22Rv1 (cell line): ENCODE measurements around the gene ZNF286A.
"Not testable (repeated sequence)": the region's sequence is repeated elsewhere in the genome, so short reads cannot be mapped to it uniquely, and the experiment has no call there.

Experiments
- ZFX ChIP-seq: fragments of 450-650 bp; IDR thresholded peaks from 2 replicates; pipeline ENCODE4 v1.6.1; 2017; ENCODE audit warnings: antibody characterized with exemption, borderline replicate concordance
- TF ChIP-seq, protein P1 (sequence below): fragments of 450-650 bp; IDR thresholded peaks from 2 replicates; pipeline ENCODE4 v1.5.1; 2017; ENCODE audit warnings: mild to moderate bottlenecking

GRCh38 chr17:15683135-15683534, 16.4 kb upstream of the ZNF286A start:
- TF ChIP-seq, protein P1, sequence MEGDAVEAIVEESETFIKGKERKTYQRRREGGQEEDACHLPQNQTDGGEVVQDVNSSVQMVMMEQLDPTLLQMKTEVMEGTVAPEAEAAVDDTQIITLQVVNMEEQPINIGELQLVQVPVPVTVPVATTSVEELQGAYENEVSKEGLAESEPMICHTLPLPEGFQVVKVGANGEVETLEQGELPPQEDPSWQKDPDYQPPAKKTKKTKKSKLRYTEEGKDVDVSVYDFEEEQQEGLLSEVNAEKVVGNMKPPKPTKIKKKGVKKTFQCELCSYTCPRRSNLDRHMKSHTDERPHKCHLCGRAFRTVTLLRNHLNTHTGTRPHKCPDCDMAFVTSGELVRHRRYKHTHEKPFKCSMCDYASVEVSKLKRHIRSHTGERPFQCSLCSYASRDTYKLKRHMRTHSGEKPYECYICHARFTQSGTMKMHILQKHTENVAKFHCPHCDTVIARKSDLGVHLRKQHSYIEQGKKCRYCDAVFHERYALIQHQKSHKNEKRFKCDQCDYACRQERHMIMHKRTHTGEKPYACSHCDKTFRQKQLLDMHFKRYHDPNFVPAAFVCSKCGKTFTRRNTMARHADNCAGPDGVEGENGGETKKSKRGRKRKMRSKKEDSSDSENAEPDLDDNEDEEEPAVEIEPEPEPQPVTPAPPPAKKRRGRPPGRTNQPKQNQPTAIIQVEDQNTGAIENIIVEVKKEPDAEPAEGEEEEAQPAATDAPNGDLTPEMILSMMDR: not testable (repeated sequence)
- TF ChIP-seq ZFX: not testable (repeated sequence)
